Measurements from ENCODE around the gene QKI. TPM values are rescaled to one million over a fixed set of nuclear protein-coding genes. Genes with fewer than 3 reads are reported as not detected.

Gene QKI
- total and polyA plus RNA-seq, 2 of the 8 experiments (the other 6 are each of a cell fraction or from before 2014, with no cell fraction given) = 181 to 183 TPM

DNA sequence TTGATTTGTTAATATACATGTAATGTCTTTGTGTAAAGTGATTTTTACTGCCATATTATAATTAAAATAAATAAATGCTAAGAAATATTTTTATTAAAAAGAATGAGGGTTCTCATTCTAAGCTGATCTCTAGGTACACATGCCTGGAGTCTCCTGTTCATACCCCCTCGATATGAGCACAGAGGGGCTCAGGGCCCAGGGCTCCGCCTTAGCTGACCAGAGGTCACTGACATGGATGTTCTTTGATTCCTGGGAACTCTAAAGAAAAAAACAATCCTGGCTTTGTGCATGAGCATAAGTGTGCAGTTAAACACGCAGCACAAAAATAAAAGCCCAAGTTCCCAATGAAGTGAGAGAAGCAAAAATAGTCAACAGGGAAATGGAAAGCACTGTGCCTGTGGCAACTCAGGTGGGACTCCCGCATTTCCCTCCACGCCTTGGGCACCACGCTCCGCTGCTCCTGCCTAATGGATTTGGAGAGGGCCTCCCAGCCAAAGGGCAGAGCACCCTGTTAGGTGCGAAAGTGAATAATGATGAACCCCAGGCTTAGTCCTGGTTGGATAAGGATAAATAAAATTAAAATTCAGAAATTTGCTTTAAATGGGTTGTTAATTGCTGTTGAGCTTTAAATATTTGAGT is 33.3 kb upstream of the QKI start:
- H4K20me1 ChIP-seq (replicated peaks in 1 of 2; ENCODE audit: control insufficient read depth in 1 of 2, insufficient read depth in 2 of 2, low read length in 2 of 2) = no peaks in the 10 kb centered on the region
- no peak overlapping the region for H3K9ac ChIP-seq (replicated peaks in 1 of 4; ENCODE audit: extremely low read depth in 1 of 4, low read depth in 3 of 4, low read length in 3 of 4)
- H2BK20ac ChIP-seq (ENCODE audit: low read length) = no peak overlapping the region
- H3K79me1 ChIP-seq (ENCODE audit: low read depth, low read length) = no peaks in the 10 kb centered on the region
- H3K18ac ChIP-seq (ENCODE audit: extremely low read depth, low read length) = no peak overlapping the region
- no peaks in the 10 kb centered on the region for H3K27me3 ChIP-seq (replicated peaks in 1 of 4; ENCODE audit: control insufficient read depth in 3 of 4, extremely low read depth in 1 of 4, insufficient read depth in 3 of 4, low read length in 3 of 4)
- no peak for DNase-seq (ENCODE audit: low read depth in 1 of 2, low spot score in 2 of 2)
- H4K91ac ChIP-seq (replicated peaks; ENCODE audit: insufficient read length, low read length) = no peak overlapping the region
- H3K4ac ChIP-seq (replicated peaks; ENCODE audit: insufficient read length, low read depth, low read length) = no peak overlapping the region
- H3K9me3 ChIP-seq (ENCODE audit: insufficient read depth in 2 of 2, low read depth in 1 of 2, low read length in 1 of 2) = no peaks in the 10 kb centered on the region
- H2AFZ ChIP-seq (ENCODE audit: low read length) = no peak overlapping the region
- H2AK5ac ChIP-seq (ENCODE audit: low read depth, low read length) = no peak overlapping the region
- H2BK15ac ChIP-seq (ENCODE audit: low read length) = no peak overlapping the region
- H3K4me2 ChIP-seq (ENCODE audit: insufficient read depth in 1 of 2, low read depth in 2 of 2, low read length in 2 of 2) = no peak overlapping the region
- H3K79me2 ChIP-seq (ENCODE audit: control insufficient read depth in 1 of 2, insufficient read depth in 2 of 2, low read length in 2 of 2) = no peaks in the 10 kb centered on the region
- H3K23me2 ChIP-seq (ENCODE audit: low read depth, low read length) = no peaks in the 10 kb centered on the region
- no peak for FAIRE-seq
- H3K56ac ChIP-seq (replicated peaks; ENCODE audit: insufficient read length, low read depth, low read length) = no peak overlapping the region
- ChIA-PET POLR2A (ENCODE audit: partially characterized antibody) (no interaction called here), CTCF (ENCODE audit: partially characterized antibody) (interaction anchor here (0.6 to 1.5 kb wide), 6 partner anchors 11 to 663 kb away, joined by 3 to 6 read pairs (median 3); no protein-coding TSS in a partner anchor)
- H4K8ac ChIP-seq (ENCODE audit: extremely low read depth, insufficient read depth, low read length) = no peak overlapping the region
- no peak overlapping the region for H3K27ac ChIP-seq (ENCODE audit: low read depth, low read length)
- H3K4me1 ChIP-seq (replicated peaks in 1 of 4; ENCODE audit: control insufficient read depth in 3 of 4, insufficient read depth in 4 of 4, low read length in 3 of 4) = no peaks in the 10 kb centered on the region; a peak in 1 of 7 replicates
- no peak overlapping the region for H3K4me3 ChIP-seq (ENCODE audit: extremely low read depth in 1 of 4, insufficient read depth in 2 of 4, low read depth in 3 of 4, low read length in 4 of 4)
- 90% methylated on average over 8 of the region's 8 CpGs; no CpG with 5 or more reads in 1 of the 2 experiments for WGBS, 2 experiments (ENCODE audit: extremely low coverage in 1 of 2, insufficient coverage in 1 of 2, insufficient read length in 1 of 2, insufficient replicate concordance in 2 of 2, low coverage in 1 of 2, low lambda C conversion rate in 2 of 2, missing lambda C conversion rate in 1 of 2)
- H3K23ac ChIP-seq (ENCODE audit: insufficient read length) = no peak overlapping the region
- no peak overlapping the region for H3K14ac ChIP-seq (ENCODE audit: insufficient read length)
- no peak overlapping the region for H4K5ac ChIP-seq (ENCODE audit: insufficient read length, low read depth, low read length)
- H2BK5ac ChIP-seq (ENCODE audit: low read depth, low read length) = no peak overlapping the region
- no peak overlapping the region for H2BK12ac ChIP-seq (ENCODE audit: low read depth, low read length)
- H2BK120ac ChIP-seq (replicated peaks; ENCODE audit: low read depth, low read length) = no peak overlapping the region
- no peaks in the 10 kb centered on the region for H3K36me3 ChIP-seq (ENCODE audit: control insufficient read depth in 2 of 4, insufficient read depth in 4 of 4, low read length in 3 of 4)
- TF ChIP-seq TCF12 (IDR thresholded peaks at IDR 0.05; ENCODE audit: low read depth, low read length) (no peak), KDM4A (IDR thresholded peaks at IDR 0.05; ENCODE audit: low read depth, low read length, severe bottlenecking) (no peak), POLR2A (IDR thresholded peaks at IDR 0.05; ENCODE audit: control extremely low read depth in 1 of 2, low read depth in 2 of 2, low read length in 2 of 2) (no peak), POLR2AphosphoS5 (IDR thresholded peaks at IDR 0.05; ENCODE audit: low read depth, low read length) (no peak), NANOG (IDR thresholded peaks at IDR 0.05; ENCODE audit: insufficient read depth, low read depth, low read length, poor library complexity, severe bottlenecking) (no peak), EGR1 (IDR thresholded peaks at IDR 0.05; ENCODE audit: borderline replicate concordance, low read depth, low read length) (no peak), SP1 (IDR thresholded peaks at IDR 0.05; ENCODE audit: low read depth, low read length) (no peak), PHF8 (conservative IDR thresholded peaks at IDR 0.05; ENCODE audit: low read depth, low read length) (no peak), BACH1 (IDR thresholded peaks at IDR 0.05; ENCODE audit: low read length) (no peak), CEBPB (IDR thresholded peaks at IDR 0.05; ENCODE audit: low read depth, low read length) (no peak), GTF2F1 (IDR thresholded peaks at IDR 0.05; ENCODE audit: borderline replicate concordance, low read depth, low read length) (no peak), RAD21 (IDR thresholded peaks at IDR 0.05 in 1 of 2, conservative IDR thresholded peaks at IDR 0.05 in 1 of 2; ENCODE audit: low read depth in 2 of 2, low read length in 2 of 2) (no peak)
- TF ChIP-seq, protein P1, sequence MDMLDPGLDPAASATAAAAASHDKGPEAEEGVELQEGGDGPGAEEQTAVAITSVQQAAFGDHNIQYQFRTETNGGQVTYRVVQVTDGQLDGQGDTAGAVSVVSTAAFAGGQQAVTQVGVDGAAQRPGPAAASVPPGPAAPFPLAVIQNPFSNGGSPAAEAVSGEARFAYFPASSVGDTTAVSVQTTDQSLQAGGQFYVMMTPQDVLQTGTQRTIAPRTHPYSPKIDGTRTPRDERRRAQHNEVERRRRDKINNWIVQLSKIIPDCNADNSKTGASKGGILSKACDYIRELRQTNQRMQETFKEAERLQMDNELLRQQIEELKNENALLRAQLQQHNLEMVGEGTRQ (IDR thresholded peaks at IDR 0.05; ENCODE audit: low read length) = no peak
